ENCODE data around the gene SYMPK.

Gene SYMPK

DNA sequence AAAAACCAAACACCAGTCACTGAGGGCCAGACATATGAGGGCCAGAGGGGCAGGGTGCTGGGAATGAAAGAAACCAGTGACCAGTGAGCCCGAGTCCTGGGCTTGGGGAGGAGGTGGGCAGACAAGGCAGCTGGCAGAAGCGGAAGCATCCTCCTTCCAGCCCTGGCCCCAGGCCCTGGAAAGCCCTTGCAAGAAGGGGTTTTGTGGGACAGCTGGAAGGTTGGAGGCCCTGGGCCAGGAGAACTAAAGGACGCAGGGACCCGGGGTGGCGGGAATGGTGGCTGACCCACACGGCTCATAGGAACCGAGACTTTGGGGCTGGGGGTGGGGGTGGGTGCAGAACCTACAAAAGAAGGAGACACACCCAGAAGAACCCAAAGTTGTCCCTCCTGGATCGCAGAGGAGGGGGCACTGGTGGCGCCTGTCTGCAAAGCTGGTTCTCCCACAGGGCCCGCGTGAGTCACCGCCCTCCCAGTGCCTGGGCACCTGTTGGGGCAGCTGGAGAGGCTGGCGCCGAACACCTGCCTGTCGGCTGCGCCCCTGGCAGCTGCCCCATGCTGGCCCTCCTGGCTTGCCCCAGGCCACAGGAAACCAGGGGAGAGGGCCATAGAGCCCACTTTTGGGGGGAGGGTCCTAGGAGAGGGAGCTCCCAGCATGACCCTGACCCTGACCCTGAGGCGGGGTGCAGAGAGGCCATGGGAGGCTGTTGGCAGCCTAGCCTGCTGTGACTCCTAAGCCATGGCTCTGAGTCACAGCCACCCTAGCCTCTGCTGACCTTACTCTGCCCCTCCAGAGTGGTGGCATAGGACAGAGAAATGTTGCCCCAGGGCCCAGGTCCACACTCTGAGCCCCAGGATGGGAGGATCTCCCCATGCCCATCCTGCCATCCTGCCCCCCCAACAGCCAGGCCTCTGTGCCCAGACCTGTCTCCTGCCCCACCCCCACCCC is 81.5 kb downstream of the SYMPK start:
- Histone ChIP-seq H3K9me3 (ENCODE audit: control insufficient read depth, insufficient read depth, low read length) (no peaks in the 10 kb centered on the region), H3K27ac (ENCODE audit: low read length) (no peak overlapping the region), H3K4me1 (ENCODE audit: control insufficient read depth, insufficient read depth, low read length) (peaks cover 8% of the 10 kb centered on the region; the same call in 1 of the 2 replicates), H3K4me3 (ENCODE audit: low read length) (no peak overlapping the region), H3K36me3 (ENCODE audit: control insufficient read depth, insufficient read depth, low read length) (peaks cover 16% of the 10 kb centered on the region), H3K27me3 (ENCODE audit: control insufficient read depth, insufficient read depth, low read length) (no peaks in the 10 kb centered on the region)
- no peak for DNase-seq (ENCODE audit: low read depth, low spot score)
- no CpG with 5 or more reads among the region's 17 CpGs for WGBS (ENCODE audit: insufficient coverage, insufficient read length)

GRCh38 chr19:45780448-45781213 is 82.3 kb downstream of the SYMPK start:
- no peaks in the 10 kb centered on the region for H3K9me3 ChIP-seq (ENCODE audit: control insufficient read depth, insufficient read depth, low read length)
- H3K4me1 ChIP-seq (ENCODE audit: control insufficient read depth, insufficient read depth, low read length), result peaks cover 8% of the 10 kb centered on the region; the same call in 1 of the 2 replicates
- no peak overlapping the region for H3K4me3 ChIP-seq (ENCODE audit: low read length)
- WGBS (ENCODE audit: insufficient coverage, insufficient read length), result no CpG with 5 or more reads among the region's 13 CpGs
- H3K27ac ChIP-seq (ENCODE audit: low read length), result no peak overlapping the region
- peaks cover 7% of the 10 kb centered on the region; the same call in 1 of the 2 replicates for H3K36me3 ChIP-seq (ENCODE audit: control insufficient read depth, insufficient read depth, low read length)
- no peak for DNase-seq (ENCODE audit: low read depth, low spot score)
- no peaks in the 10 kb centered on the region for H3K27me3 ChIP-seq (ENCODE audit: control insufficient read depth, insufficient read depth, low read length)

- no peaks in the 10 kb centered on the region for H3K27me3 ChIP-seq (ENCODE audit: control insufficient read depth, insufficient read depth, low read length)
- H3K4me1 ChIP-seq (ENCODE audit: control insufficient read depth, insufficient read depth, low read length), result peaks cover 8% of the 10 kb centered on the region; the same call in 1 of the 2 replicates
- H3K4me3 ChIP-seq (ENCODE audit: low read length), result no peak overlapping the region
- DNase-seq (ENCODE audit: low read depth, low spot score), result no peak
- H3K27ac ChIP-seq (ENCODE audit: low read length), result no peak overlapping the region
- no peaks in the 10 kb centered on the region for H3K9me3 ChIP-seq (ENCODE audit: control insufficient read depth, insufficient read depth, low read length)
- peaks cover 5% of the 10 kb centered on the region; the same call in 1 of the 2 replicates for H3K36me3 ChIP-seq (ENCODE audit: control insufficient read depth, insufficient read depth, low read length)
- no CpG with 5 or more reads among the region's 4 CpGs for WGBS (ENCODE audit: insufficient coverage, insufficient read length)
These were observed 82.8 kb downstream of the SYMPK start for GRCh38 chr19:45780146-45780447.

- Histone ChIP-seq H3K9me3 (ENCODE audit: control insufficient read depth, insufficient read depth, low read length) (no peaks in the 10 kb centered on the region), H3K27me3 (ENCODE audit: control insufficient read depth, insufficient read depth, low read length) (no peaks in the 10 kb centered on the region), H3K4me1 (ENCODE audit: control insufficient read depth, insufficient read depth, low read length) (peaks cover 8% of the 10 kb centered on the region; the same call in 1 of the 2 replicates), H3K27ac (ENCODE audit: low read length) (no peak overlapping the region), H3K36me3 (ENCODE audit: control insufficient read depth, insufficient read depth, low read length) (peaks cover 5% of the 10 kb centered on the region; the same call in 1 of the 2 replicates), H3K4me3 (ENCODE audit: low read length) (peak overlapping the region; percentile 41; the same call in 1 of the 2 replicates)
- no CpG with 5 or more reads among the region's 48 CpGs for WGBS (ENCODE audit: insufficient coverage, insufficient read length)
- DNase-seq (ENCODE audit: low read depth, low spot score), result no peak
These were observed 83.5 kb downstream of the SYMPK start for GRCh38 chr19:45779231-45780145.

GRCh38 chr19:45778010-45778661 is 84.8 kb downstream of the SYMPK start:
- no peak overlapping the region for H3K4me3 ChIP-seq (ENCODE audit: low read length)
- no CpG with 5 or more reads among the region's 28 CpGs for WGBS (ENCODE audit: insufficient coverage, insufficient read length)
- H3K9me3 ChIP-seq (ENCODE audit: control insufficient read depth, insufficient read depth, low read length), result no peaks in the 10 kb centered on the region
- H3K27ac ChIP-seq (ENCODE audit: low read length), result no peak overlapping the region
- DNase-seq (ENCODE audit: low read depth, low spot score), result no peak
- peaks cover 5% of the 10 kb centered on the region; the same call in 1 of the 2 replicates for H3K36me3 ChIP-seq (ENCODE audit: control insufficient read depth, insufficient read depth, low read length)
- peaks cover 6% of the 10 kb centered on the region; the same call in 1 of the 2 replicates for H3K4me1 ChIP-seq (ENCODE audit: control insufficient read depth, insufficient read depth, low read length)
- H3K27me3 ChIP-seq (ENCODE audit: control insufficient read depth, insufficient read depth, low read length), result no peaks in the 10 kb centered on the region

- Histone ChIP-seq H3K27ac (ENCODE audit: low read length) (no peak overlapping the region), H3K9me3 (ENCODE audit: control insufficient read depth, insufficient read depth, low read length) (no peaks in the 10 kb centered on the region), H3K27me3 (ENCODE audit: control insufficient read depth, insufficient read depth, low read length) (no peaks in the 10 kb centered on the region), H3K4me3 (ENCODE audit: low read length) (no peak overlapping the region), H3K36me3 (ENCODE audit: control insufficient read depth, insufficient read depth, low read length) (peaks cover 5% of the 10 kb centered on the region; the same call in 1 of the 2 replicates), H3K4me1 (ENCODE audit: control insufficient read depth, insufficient read depth, low read length) (peaks cover 4% of the 10 kb centered on the region; the same call in 1 of the 2 replicates)
- no CpG with 5 or more reads among the region's 34 CpGs for WGBS (ENCODE audit: insufficient coverage, insufficient read length)
- DNase-seq (ENCODE audit: low read depth, low spot score), result no peak
These were observed 85.5 kb downstream of the SYMPK start for GRCh38 chr19:45777395-45777961.

- Histone ChIP-seq H3K27ac (ENCODE audit: low read length) (no peak overlapping the region), H3K4me3 (ENCODE audit: low read length) (no peak overlapping the region), H3K36me3 (ENCODE audit: control insufficient read depth, insufficient read depth, low read length) (peaks cover 5% of the 10 kb centered on the region; the same call in 1 of the 2 replicates), H3K4me1 (ENCODE audit: control insufficient read depth, insufficient read depth, low read length) (peaks cover 5% of the 10 kb centered on the region; the same call in 1 of the 2 replicates), H3K27me3 (ENCODE audit: control insufficient read depth, insufficient read depth, low read length) (no peaks in the 10 kb centered on the region), H3K9me3 (ENCODE audit: control insufficient read depth, insufficient read depth, low read length) (no peaks in the 10 kb centered on the region)
- WGBS (ENCODE audit: insufficient coverage, insufficient read length), result no CpG with 5 or more reads among the region's 9 CpGs
- no peak for DNase-seq (ENCODE audit: low read depth, low spot score)
These were observed 88.2 kb downstream of the SYMPK start for GRCh38 chr19:45774765-45775164.

GRCh38 chr19:45773384-45773783 is 89.6 kb downstream of the SYMPK start:
- H3K27me3 ChIP-seq (ENCODE audit: control insufficient read depth, insufficient read depth, low read length), result no peaks in the 10 kb centered on the region
- WGBS (ENCODE audit: insufficient coverage, insufficient read length), result no CpG with 5 or more reads among the region's 2 CpGs
- H3K4me3 ChIP-seq (ENCODE audit: low read length), result no peak overlapping the region
- no peak overlapping the region for H3K27ac ChIP-seq (ENCODE audit: low read length)
- H3K36me3 ChIP-seq (ENCODE audit: control insufficient read depth, insufficient read depth, low read length), result peaks cover 5% of the 10 kb centered on the region; the same call in 1 of the 2 replicates
- H3K4me1 ChIP-seq (ENCODE audit: control insufficient read depth, insufficient read depth, low read length), result peaks cover 3% of the 10 kb centered on the region; the same call in 1 of the 2 replicates
- DNase-seq (ENCODE audit: low read depth, low spot score), result no peak
- no peaks in the 10 kb centered on the region for H3K9me3 ChIP-seq (ENCODE audit: control insufficient read depth, insufficient read depth, low read length)

DNA sequence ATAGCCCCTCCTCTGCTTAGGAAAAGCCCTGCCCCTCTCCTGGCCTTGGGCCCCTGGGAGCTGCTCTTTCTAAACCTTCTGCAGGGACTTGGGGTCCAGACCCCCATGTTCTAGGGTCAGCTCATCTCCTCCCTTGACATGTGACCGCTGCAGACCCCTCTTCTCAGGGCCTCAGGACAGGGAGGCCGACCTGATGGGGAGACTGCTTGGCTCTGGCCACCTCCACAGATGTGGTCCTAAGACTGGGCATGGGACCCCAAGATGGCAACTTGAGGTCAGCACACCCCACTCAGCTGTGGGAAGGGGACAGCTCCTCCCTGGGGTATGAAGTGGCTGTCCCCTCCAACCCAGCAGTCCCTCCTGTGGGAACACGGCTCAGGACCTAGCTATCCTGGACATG is 90.0 kb downstream of the SYMPK start:
- no CpG with 5 or more reads among the region's 3 CpGs for WGBS (ENCODE audit: insufficient coverage, insufficient read length)
- Histone ChIP-seq H3K36me3 (ENCODE audit: control insufficient read depth, insufficient read depth, low read length) (peaks cover 3% of the 10 kb centered on the region; the same call in 1 of the 2 replicates), H3K4me1 (ENCODE audit: control insufficient read depth, insufficient read depth, low read length) (peaks cover 3% of the 10 kb centered on the region; the same call in 1 of the 2 replicates), H3K9me3 (ENCODE audit: control insufficient read depth, insufficient read depth, low read length) (no peaks in the 10 kb centered on the region), H3K27ac (ENCODE audit: low read length) (no peak overlapping the region), H3K4me3 (ENCODE audit: low read length) (no peak overlapping the region), H3K27me3 (ENCODE audit: control insufficient read depth, insufficient read depth, low read length) (no peaks in the 10 kb centered on the region)
- DNase-seq (ENCODE audit: low read depth, low spot score), result no peak

All from iPS DF 6.9 (cell line).